Mesendoderm (in vitro differentiated cells): ENCODE results near the gene GRK7.
A peak's percentile ranks its signal among the peaks of the same experiment; 100 is the strongest.
"Not testable (repeated sequence)": the region's sequence is repeated elsewhere in the genome, so short reads cannot be mapped to it uniquely, and the experiment has no call there.

Experiments
- DNase-seq: peaks from one replicate; pipeline ENCODE4 v3.0.0; 2013
- H2AK5ac ChIP-seq: 2 replicates; pipeline ENCODE4 v1.6.1; 2013; ENCODE audit warnings: low read length, inconsistent platforms
- H2BK120ac ChIP-seq: 2 replicates; pipeline ENCODE4 v1.6.1; 2013; ENCODE audit warnings: low read depth, mild to moderate bottlenecking, low read length, moderate library complexity, mixed read lengths
- H2BK15ac ChIP-seq: replicated peaks from 2 replicates; pipeline ENCODE4 v1.6.1; 2013; ENCODE audit warnings: low read depth, mild to moderate bottlenecking, moderate library complexity
- H2BK5ac ChIP-seq: 2 replicates; pipeline ENCODE4 v1.6.1; 2013; ENCODE audit warnings: low read length, inconsistent platforms
- H3K18ac ChIP-seq: 2 replicates; pipeline ENCODE4 v1.6.1; 2013; ENCODE audit warnings: mild to moderate bottlenecking, low read length, mixed read lengths
- H3K23ac ChIP-seq: one replicate; pipeline ENCODE4 v1.6.1; 2013; ENCODE audit warnings: low read length
- H3K27ac ChIP-seq: 2 replicates; pipeline ENCODE4 v1.5.1; 2013; ENCODE audit warnings: low read depth, mild to moderate bottlenecking, inconsistent platforms, low read length, moderate library complexity
- H3K27me3 ChIP-seq: 2 replicates; pipeline ENCODE4 v1.6.1; 2013; ENCODE audit warnings: low read length, control low read depth, mild to moderate bottlenecking, inconsistent platforms; ENCODE audit not compliant: insufficient read depth, poor library complexity
- H3K36me3 ChIP-seq: 2 replicates; pipeline ENCODE4 v1.6.1; 2013; ENCODE audit warnings: low read length, inconsistent platforms; ENCODE audit not compliant: control insufficient read depth, insufficient read depth
- H3K4ac ChIP-seq: one replicate; pipeline ENCODE4 v1.6.1; 2013; ENCODE audit warnings: low read depth, mild to moderate bottlenecking, low read length, moderate library complexity
- H3K4me1 ChIP-seq: 2 replicates; pipeline ENCODE4 v1.6.1; 2013; ENCODE audit warnings: low read depth, low read length, inconsistent platforms; ENCODE audit not compliant: control insufficient read depth
- H3K4me2 ChIP-seq: 2 replicates; pipeline ENCODE4 v1.6.1; 2013; ENCODE audit warnings: low read length
- H3K4me3 ChIP-seq: 2 replicates; pipeline ENCODE4 v1.5.1; 2013; ENCODE audit warnings: mild to moderate bottlenecking, low read length
- H3K56ac ChIP-seq: one replicate; pipeline ENCODE4 v1.6.1; 2013; ENCODE audit warnings: low read length
- H3K79me1 ChIP-seq: 2 replicates; pipeline ENCODE4 v1.6.1; 2013; ENCODE audit warnings: low read length, inconsistent platforms
- H3K79me2 ChIP-seq: 2 replicates; pipeline ENCODE4 v1.6.1; 2013; ENCODE audit warnings: mild to moderate bottlenecking, low read length; ENCODE audit not compliant: control insufficient read depth, insufficient read depth
- H3K9ac ChIP-seq: 2 replicates; pipeline ENCODE4 v1.6.1; 2013; ENCODE audit warnings: low read length, inconsistent platforms
- H4K5ac ChIP-seq: one replicate; pipeline ENCODE4 v1.6.1; 2013; ENCODE audit warnings: low read length
- H4K8ac ChIP-seq: one replicate; pipeline ENCODE4 v1.6.1; 2013; ENCODE audit warnings: low read depth, mild to moderate bottlenecking, control low read depth, low read length, moderate library complexity
- WGBS: extraction: QIAGEN DNeasy Blood & Tissue Kit; methylation state at CpG from one replicate; pipeline ENCODE4 v1.1.7; 2013; ENCODE audit warnings: low lambda C conversion rate, missing lambda C conversion rate; ENCODE audit not compliant: insufficient coverage; ENCODE audit errors: extremely low coverage; 5-methylcytosine and 5-hydroxymethylcytosine counted together

The GRK7 gene

GRCh38 chr3:141783632-141784031, 20.4 kb downstream of the GRK7 start:
- Histone ChIP-seq H3K9ac (no peak overlapping the region), H2AK5ac (no peak overlapping the region), H3K27me3 (no peaks in the 10 kb centered on the region), H3K23ac (no peak overlapping the region), H4K8ac (no peak overlapping the region), H3K56ac (no peak overlapping the region), H2BK120ac (no peak overlapping the region), H3K4me1 (peaks cover 6% of the 10 kb centered on the region), H3K4me3 (no peak overlapping the region), H3K4ac (no peak overlapping the region), H2BK15ac (no peak overlapping the region), H2BK5ac (no peak overlapping the region), H3K27ac (no peak overlapping the region), H3K36me3 (no peaks in the 10 kb centered on the region), H3K79me1 (no peaks in the 10 kb centered on the region), H3K18ac (no peak overlapping the region), H4K5ac (no peak overlapping the region), H3K79me2 (no peaks in the 10 kb centered on the region), H3K4me2 (no peak overlapping the region)
- DNase-seq = peak; percentile 69
- no CpG with 5 or more reads among the region's 6 CpGs for WGBS

- peaks cover 6% of the 10 kb centered on the region for H3K4me1 ChIP-seq
- H3K23ac ChIP-seq = no peak overlapping the region
- WGBS = no CpG with 5 or more reads among the region's 8 CpGs
- H3K27ac ChIP-seq = no peak overlapping the region
- no peak overlapping the region for H3K4me2 ChIP-seq
- H3K56ac ChIP-seq = no peak overlapping the region
- H2BK120ac ChIP-seq = no peak overlapping the region
- no peaks in the 10 kb centered on the region for H3K36me3 ChIP-seq
- H2BK15ac ChIP-seq = no peak overlapping the region
- H3K79me1 ChIP-seq = no peaks in the 10 kb centered on the region
- no peak overlapping the region for H4K8ac ChIP-seq
- no peak overlapping the region for H3K4me3 ChIP-seq
- H3K79me2 ChIP-seq = no peaks in the 10 kb centered on the region
- no peak overlapping the region for H2AK5ac ChIP-seq
- H3K18ac ChIP-seq = no peak overlapping the region
- H3K27me3 ChIP-seq = no peaks in the 10 kb centered on the region
- H4K5ac ChIP-seq = no peak overlapping the region
- H2BK5ac ChIP-seq = no peak overlapping the region
- H3K9ac ChIP-seq = no peak overlapping the region
- no peak for DNase-seq
- H3K4ac ChIP-seq = no peak overlapping the region
Observed at GRCh38 chr3:141784096-141784495, 20.9 kb downstream of the GRK7 start.

GRCh38 chr3:141784531-141784930, 21.3 kb downstream of the GRK7 start:
- H3K18ac ChIP-seq = no peak overlapping the region
- no peak overlapping the region for H3K27ac ChIP-seq
- no peak overlapping the region for H3K4ac ChIP-seq
- no peak overlapping the region for H2BK15ac ChIP-seq
- no peak overlapping the region for H3K56ac ChIP-seq
- H3K79me1 ChIP-seq = no peaks in the 10 kb centered on the region
- H3K23ac ChIP-seq = no peak overlapping the region
- H4K5ac ChIP-seq = no peak overlapping the region
- no peak overlapping the region for H3K4me2 ChIP-seq
- no peak overlapping the region for H2BK5ac ChIP-seq
- no CpG with 5 or more reads among the region's 2 CpGs for WGBS
- no peak overlapping the region for H3K4me3 ChIP-seq
- H2BK120ac ChIP-seq = no peak overlapping the region
- DNase-seq = no peak
- no peaks in the 10 kb centered on the region for H3K79me2 ChIP-seq
- H4K8ac ChIP-seq = no peak overlapping the region
- H3K27me3 ChIP-seq = no peaks in the 10 kb centered on the region
- peaks cover 6% of the 10 kb centered on the region for H3K4me1 ChIP-seq
- H3K9ac ChIP-seq = no peak overlapping the region
- no peak overlapping the region for H2AK5ac ChIP-seq
- H3K36me3 ChIP-seq = no peaks in the 10 kb centered on the region

GRCh38 chr3:141788149-141788548, 24.9 kb downstream of the GRK7 start:
- WGBS = no CpG with 5 or more reads among the region's 4 CpGs
- Histone ChIP-seq H3K9ac (no peak overlapping the region), H3K27ac (no peak overlapping the region), H2BK120ac (no peak overlapping the region), H3K56ac (no peak overlapping the region), H3K79me2 (no peaks in the 10 kb centered on the region), H4K8ac (no peak overlapping the region), H3K18ac (no peak overlapping the region), H3K4ac (no peak overlapping the region), H3K79me1 (no peaks in the 10 kb centered on the region), H2BK5ac (no peak overlapping the region), H3K4me2 (no peak overlapping the region), H3K36me3 (no peaks in the 10 kb centered on the region), H2AK5ac (no peak overlapping the region), H4K5ac (no peak overlapping the region), H3K23ac (no peak overlapping the region), H3K4me1 (peaks cover 6% of the 10 kb centered on the region), H2BK15ac (no peak overlapping the region), H3K4me3 (no peak overlapping the region), H3K27me3 (no peaks in the 10 kb centered on the region)
- DNase-seq = no peak

GRCh38 chr3:141788750-141789149, 25.5 kb downstream of the GRK7 start:
- H3K9ac ChIP-seq, H3K27ac ChIP-seq, H3K79me2 ChIP-seq, H2BK120ac ChIP-seq, DNase-seq, H3K18ac ChIP-seq, H3K23ac ChIP-seq, H3K56ac ChIP-seq, H4K5ac ChIP-seq, H3K4me2 ChIP-seq, H3K36me3 ChIP-seq, H2BK15ac ChIP-seq, H3K79me1 ChIP-seq, H2AK5ac ChIP-seq, H3K4me3 ChIP-seq, H3K4me1 ChIP-seq, H3K27me3 ChIP-seq, H2BK5ac ChIP-seq, H3K4ac ChIP-seq, H4K8ac ChIP-seq: not testable (repeated sequence)
- no CpG with 5 or more reads among the region's 5 CpGs for WGBS

GRCh38 chr3:141789281-141789680, 26.1 kb downstream of the GRK7 start:
- DNase-seq = peak; percentile 61
- Histone ChIP-seq H3K18ac (no peak overlapping the region), H2BK120ac (no peak overlapping the region), H2BK5ac (no peak overlapping the region), H3K79me2 (no peaks in the 10 kb centered on the region), H3K79me1 (no peaks in the 10 kb centered on the region), H3K23ac (no peak overlapping the region), H3K4me3 (no peak overlapping the region), H3K27ac (no peak overlapping the region), H3K56ac (no peak overlapping the region), H3K27me3 (no peaks in the 10 kb centered on the region), H3K4ac (no peak overlapping the region), H4K5ac (no peak overlapping the region), H3K9ac (no peak overlapping the region), H4K8ac (no peak overlapping the region), H3K4me2 (no peak overlapping the region), H2AK5ac (no peak overlapping the region), H3K4me1 (no peaks in the 10 kb centered on the region), H2BK15ac (no peak overlapping the region), H3K36me3 (no peaks in the 10 kb centered on the region)
- WGBS = no CpG with 5 or more reads among the region's 7 CpGs
